GM10847 (cell line): Measurements from ENCODE around the gene EXPH5.

Experiments used
- POLR2A ChIP-seq: IDR thresholded peaks from 2 replicates; pipeline ENCODE4 v1.6.1; 2011; ENCODE audit not compliant: insufficient read length; ENCODE audit errors: extremely low read depth

EXPH5 gene

GRCh38 chr11:108508653-108509593 lies 84.6 kb downstream of the EXPH5 start:
- TF ChIP-seq POLR2A = no peak

GRCh38 chr11:108501396-108501795 lies 92.2 kb downstream of the EXPH5 start:
- no peak for TF ChIP-seq POLR2A

- no peak for TF ChIP-seq POLR2A
These were observed 92.8 kb downstream of the EXPH5 start for GRCh38 chr11:108500721-108501120.

GRCh38 chr11:108500169-108500568 lies 93.4 kb downstream of the EXPH5 start:
- no peak for TF ChIP-seq POLR2A

GRCh38 chr11:108498816-108499408 lies 94.7 kb downstream of the EXPH5 start:
- no peak for TF ChIP-seq POLR2A

GRCh38 chr11:108498046-108498815 lies 95.3 kb downstream of the EXPH5 start, which contains the start of gene POGLUT3:
Gene POGLUT3, minus strand, starts transcription at chr11:108498384. Its CDS starts 18 bp downstream, at chr11:108498366.
- peak; percentile 44 for TF ChIP-seq POLR2A

GRCh38 chr11:108497317-108498045 lies 96.1 kb downstream of the EXPH5 start:
- peak; percentile 46 for TF ChIP-seq POLR2A

GRCh38 chr11:108496643-108497256 lies 96.8 kb downstream of the EXPH5 start:
- TF ChIP-seq POLR2A = no peak

- no peak for TF ChIP-seq POLR2A
These were observed 98.2 kb downstream of the EXPH5 start for GRCh38 chr11:108495326-108495725.

GRCh38 chr11:108494182-108494581 lies 99.4 kb downstream of the EXPH5 start:
- TF ChIP-seq POLR2A = no peak

GRCh38 chr11:108491936-108492335 lies 101.6 kb downstream of the EXPH5 start:
- no peak for TF ChIP-seq POLR2A

GRCh38 chr11:108486828-108487227 lies 106.7 kb downstream of the EXPH5 start:
- no peak for TF ChIP-seq POLR2A

- TF ChIP-seq POLR2A = no peak
These were observed 107.2 kb downstream of the EXPH5 start for GRCh38 chr11:108486331-108486730.

- TF ChIP-seq POLR2A = no peak
These were observed 110.4 kb downstream of the EXPH5 start for GRCh38 chr11:108483163-108483562.
